ENCODE results near the gene AKAP7. TPM values are rescaled to one million over a fixed set of nuclear protein-coding genes. Genes with fewer than 3 reads are reported as not detected.

AKAP7 gene
- total RNA-seq, 1 donor from 2014 or later, result 10.9 TPM

GRCh38 chr6:131251590-131252199 is 116.4 kb downstream of the AKAP7 start:
- no peak for TF ChIP-seq CTCF (IDR thresholded peaks at IDR 0.05; ENCODE audit: borderline replicate concordance)

GRCh38 chr6:131255434-131255833 is 120.2 kb downstream of the AKAP7 start:
- Histone ChIP-seq H3K36me3 (no peaks in the 10 kb centered on the region), H3K27ac (replicated peaks) (no peak overlapping the region), H3K27me3 (ENCODE audit: low read depth) (no peaks in the 10 kb centered on the region), H3K9me3 (replicated peaks) (no peaks in the 10 kb centered on the region), H3K4me1 (peaks cover 20% of the 10 kb centered on the region), H3K4me3 (no peak overlapping the region)
- DNase-seq, result no peak
- intact Hi-C loops (cut with micrococcal nuclease), result no loop called here
- no peak for TF ChIP-seq CTCF (IDR thresholded peaks at IDR 0.05; ENCODE audit: borderline replicate concordance)

More at GRCh38 chr6:131251590-131252199, 116.4 kb downstream of the AKAP7 start:
- no peak for DNase-seq
- Histone ChIP-seq H3K27me3 (ENCODE audit: low read depth) (no peaks in the 10 kb centered on the region), H3K4me3 (peak overlapping the region; percentile 63), H3K4me1 (peaks cover 28% of the 10 kb centered on the region), H3K36me3 (no peaks in the 10 kb centered on the region), H3K27ac (replicated peaks) (no peak overlapping the region), H3K9me3 (replicated peaks) (no peaks in the 10 kb centered on the region)
- intact Hi-C loops (cut with micrococcal nuclease), result no loop called here

GRCh38 chr6:131255911-131256310 is 120.6 kb downstream of the AKAP7 start:
- peaks cover 15% of the 10 kb centered on the region for H3K4me1 ChIP-seq
- H3K27ac ChIP-seq (replicated peaks), result no peak overlapping the region
- no peaks in the 10 kb centered on the region for H3K27me3 ChIP-seq (ENCODE audit: low read depth)
- H3K36me3 ChIP-seq, result no peaks in the 10 kb centered on the region
- H3K4me3 ChIP-seq, result no peak overlapping the region
- no peak for TF ChIP-seq CTCF (IDR thresholded peaks at IDR 0.05; ENCODE audit: borderline replicate concordance)
- no peaks in the 10 kb centered on the region for H3K9me3 ChIP-seq (replicated peaks)
- intact Hi-C loops (cut with micrococcal nuclease), result no loop called here
- no peak for DNase-seq

- DNase-seq, result no peak
- Histone ChIP-seq H3K27me3 (ENCODE audit: low read depth) (no peaks in the 10 kb centered on the region), H3K27ac (replicated peaks) (no peak overlapping the region), H3K4me1 (peaks cover 3% of the 10 kb centered on the region), H3K36me3 (no peaks in the 10 kb centered on the region), H3K9me3 (replicated peaks) (no peaks in the 10 kb centered on the region), H3K4me3 (no peak overlapping the region)
- intact Hi-C loops (cut with micrococcal nuclease), result no loop called here
- no peak for TF ChIP-seq CTCF (IDR thresholded peaks at IDR 0.05; ENCODE audit: borderline replicate concordance)
Measured at GRCh38 chr6:131257104-131257503, 121.8 kb downstream of the AKAP7 start.

GRCh38 chr6:131258010-131258652 is 122.9 kb downstream of the AKAP7 start:
- TF ChIP-seq CTCF (IDR thresholded peaks at IDR 0.05; ENCODE audit: borderline replicate concordance), result no peak
- intact Hi-C loops (cut with micrococcal nuclease), result no loop called here
- Histone ChIP-seq H3K27ac (replicated peaks) (no peak overlapping the region), H3K27me3 (ENCODE audit: low read depth) (no peaks in the 10 kb centered on the region), H3K9me3 (replicated peaks) (no peaks in the 10 kb centered on the region), H3K4me3 (no peak overlapping the region), H3K4me1 (no peaks in the 10 kb centered on the region), H3K36me3 (no peaks in the 10 kb centered on the region)
- DNase-seq, result no peak

Data from left ventricle myocardium inferior (tissue), 1 donor.